PC-3 (cell line): ENCODE results near the gene KIAA1328.

Experiments used
- CTCF ChIP-seq: fragments of 300-600 bp; sonication (generic); conservative IDR thresholded peaks from 2 replicates; pipeline ENCODE4 v1.5.1; 2017; ENCODE audit warnings: antibody characterized with exemption, low read depth, mild to moderate bottlenecking, low read length
- EZH2 ChIP-seq: fragments of 300-600 bp; sonication (generic); IDR thresholded peaks from one replicate; pipeline ENCODE4 v1.6.1; 2017; ENCODE audit warnings: antibody characterized with exemption, mild to moderate bottlenecking, low read length; ENCODE audit not compliant: unreplicated experiment

- TF ChIP-seq CTCF (no peak), EZH2 (no peak)
Measured at GRCh38 chr18:36792634-36793283, 36.2 kb upstream of the KIAA1328 start.
